IPS DF 6.9 (cell line): ENCODE measurements around the gene NAT8L.

Experiments used
- DNase-seq: peaks from one replicate; pipeline ENCODE4 v3.0.0-alpha.2; 2013; ENCODE audit warnings: low read depth, low spot score
- H3K27ac ChIP-seq: one replicate; pipeline ENCODE4 v1.5.1; 2013; ENCODE audit warnings: low read length, control low read depth
- H3K27me3 ChIP-seq: 2 replicates; pipeline ENCODE4 v1.6.1; 2013; ENCODE audit warnings: mild to moderate bottlenecking, low read length; ENCODE audit not compliant: control insufficient read depth, insufficient read depth
- H3K36me3 ChIP-seq: 2 replicates; pipeline ENCODE4 v1.6.1; 2013; ENCODE audit warnings: low read length; ENCODE audit not compliant: control insufficient read depth, insufficient read depth
- H3K4me1 ChIP-seq: 2 replicates; pipeline ENCODE4 v1.6.1; 2013; ENCODE audit warnings: low read length; ENCODE audit not compliant: control insufficient read depth, insufficient read depth
- H3K4me3 ChIP-seq: 2 replicates; pipeline ENCODE4 v1.5.1; 2013; ENCODE audit warnings: mild to moderate bottlenecking, low read length
- H3K9me3 ChIP-seq: 2 replicates; pipeline ENCODE4 v1.6.1; 2013; ENCODE audit warnings: low read length, inconsistent platforms; ENCODE audit not compliant: control insufficient read depth, insufficient read depth
- WGBS: extraction: QIAGEN DNeasy Blood & Tissue Kit; methylation state at CpG from one replicate; pipeline ENCODE4 v1.1.7; 2013; ENCODE audit warnings: mixed read lengths, missing lambda C conversion rate; ENCODE audit not compliant: insufficient read length, insufficient coverage; 5-methylcytosine and 5-hydroxymethylcytosine counted together

NAT8L gene

DNA sequence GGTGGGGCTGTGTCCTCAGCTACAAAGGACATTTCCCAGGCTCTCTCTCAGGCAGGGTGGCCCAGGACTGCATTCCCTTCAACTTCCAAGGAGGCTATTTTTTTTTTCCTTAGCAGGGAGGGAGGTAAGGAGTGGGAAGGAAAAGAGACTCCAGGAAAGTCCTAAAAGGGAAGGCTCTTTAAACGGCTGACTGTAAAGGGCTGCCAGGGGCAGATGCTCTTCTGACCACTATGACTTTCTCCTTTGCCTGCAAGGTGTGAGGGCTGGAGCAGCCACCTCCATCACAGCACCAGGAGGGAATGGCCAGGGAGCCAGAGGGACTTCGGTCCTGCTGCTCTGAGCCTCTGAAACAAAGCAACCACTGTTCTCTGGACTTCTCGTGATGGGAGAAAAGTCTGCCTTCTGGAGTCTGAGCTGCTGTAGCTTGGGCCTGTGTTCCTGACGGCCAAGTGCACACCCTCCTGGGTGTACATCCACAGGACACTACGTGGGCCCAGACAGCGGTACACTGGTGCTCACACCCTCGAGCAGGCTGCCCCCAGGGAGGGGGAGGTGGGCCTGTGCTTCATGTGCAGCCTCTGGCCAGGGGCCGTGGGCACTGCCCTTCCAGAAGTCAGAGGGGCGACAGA, 17.9 kb downstream of the NAT8L start:
- Histone ChIP-seq H3K27me3 (no peaks in the 10 kb centered on the region), H3K27ac (no peak overlapping the region), H3K4me1 (peaks cover 2% of the 10 kb centered on the region; the same call in 1 of the 2 replicates), H3K9me3 (no peaks in the 10 kb centered on the region), H3K4me3 (no peak overlapping the region), H3K36me3 (no peaks in the 10 kb centered on the region; the same call in 1 of the 2 replicates)
- DNase-seq, result no peak
- WGBS, result no CpG with 5 or more reads among the region's 9 CpGs

DNA sequence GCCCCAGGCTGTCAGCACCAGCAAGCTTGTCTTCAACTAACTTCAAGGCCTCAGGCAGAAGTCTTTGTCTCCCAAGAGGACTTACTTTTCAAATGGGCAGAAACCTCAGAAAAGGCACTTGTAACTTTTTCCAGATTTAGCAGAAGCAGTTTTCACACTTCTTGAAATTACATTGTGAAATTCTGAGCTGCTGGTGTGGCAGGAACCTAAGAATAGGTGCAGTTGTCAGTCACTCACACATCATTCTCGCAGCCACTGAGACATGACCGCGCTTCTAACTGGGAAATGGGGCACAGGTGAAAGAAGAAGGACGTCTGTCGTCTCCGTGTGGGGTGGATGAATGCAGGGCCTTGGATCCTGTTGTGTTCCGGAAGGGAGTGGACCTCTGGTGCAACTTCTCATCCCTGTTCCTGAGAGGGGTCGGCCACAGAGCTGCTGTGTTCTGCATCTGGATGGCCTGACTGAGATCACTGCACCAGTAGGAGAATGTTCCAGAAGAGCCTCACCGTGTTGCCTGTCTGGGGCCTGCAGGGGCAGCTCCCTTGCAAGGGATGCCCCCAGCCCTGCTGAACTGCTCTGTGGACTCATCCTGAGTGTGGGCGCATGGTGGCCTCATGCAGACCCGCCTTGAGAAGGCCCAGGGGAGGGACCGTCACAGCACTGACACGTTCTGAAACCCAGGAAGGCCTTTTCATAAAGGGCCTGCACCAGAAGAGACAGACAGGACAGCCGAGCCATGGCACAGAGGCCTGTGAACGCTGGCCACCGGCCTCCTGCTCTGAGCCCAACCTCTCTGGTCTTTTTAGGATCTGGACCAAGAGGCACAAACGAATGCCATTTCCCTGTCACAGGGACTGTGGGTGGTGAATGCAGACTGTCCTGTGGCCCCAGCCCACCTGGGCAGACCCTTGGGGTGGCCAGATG, 18.7 kb downstream of the NAT8L start:
- no CpG with 5 or more reads among the region's 17 CpGs for whole genome bisulfite sequencing
- Histone ChIP-seq H3K4me1 (no peaks in the 10 kb centered on the region), H3K4me3 (no peak overlapping the region), H3K9me3 (no peaks in the 10 kb centered on the region), H3K27me3 (no peaks in the 10 kb centered on the region), H3K36me3 (no peaks in the 10 kb centered on the region; the same call in 1 of the 2 replicates), H3K27ac (no peak overlapping the region)
- no peak for DNase-seq

DNA sequence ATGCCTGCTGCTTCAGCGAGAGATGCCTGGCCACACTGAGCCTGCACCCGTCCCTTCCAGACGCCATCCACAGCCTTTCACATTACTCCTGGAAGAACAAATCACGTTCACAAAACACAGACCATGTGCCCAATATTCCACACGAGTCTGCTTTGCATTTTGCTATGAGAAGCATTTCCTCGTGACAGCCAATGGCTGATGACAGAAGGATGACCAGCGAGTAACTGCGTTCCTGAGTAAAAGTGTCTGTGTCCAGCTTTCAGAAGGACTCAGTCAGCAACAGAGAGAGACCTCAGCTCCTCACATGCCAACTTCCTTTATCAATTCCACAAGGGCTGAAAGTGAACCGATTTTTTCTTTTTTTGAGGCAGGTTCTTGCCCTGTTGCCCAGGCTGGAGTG, 19.5 kb downstream of the NAT8L start:
- H3K9me3 ChIP-seq, result no peaks in the 10 kb centered on the region
- H3K36me3 ChIP-seq, result no peaks in the 10 kb centered on the region; the same call in 1 of the 2 replicates
- H3K27ac ChIP-seq, result no peak overlapping the region
- no peak overlapping the region for H3K4me3 ChIP-seq
- no CpG with 5 or more reads among the region's 9 CpGs for WGBS
- H3K27me3 ChIP-seq, result no peaks in the 10 kb centered on the region
- no peaks in the 10 kb centered on the region for H3K4me1 ChIP-seq
- no peak for DNase-seq

- no peak for DNase-seq
- H3K36me3 ChIP-seq, result no peaks in the 10 kb centered on the region; the same call in 1 of the 2 replicates
- H3K27me3 ChIP-seq, result no peaks in the 10 kb centered on the region
- no peak overlapping the region for H3K4me3 ChIP-seq
- no peaks in the 10 kb centered on the region for H3K4me1 ChIP-seq
- WGBS, result no CpG with 5 or more reads among the region's 5 CpGs
- no peak overlapping the region for H3K27ac ChIP-seq
- no peaks in the 10 kb centered on the region for H3K9me3 ChIP-seq
These were observed 19.9 kb downstream of the NAT8L start for GRCh38 chr4:2079006-2079405.

- Histone ChIP-seq H3K4me1 (no peaks in the 10 kb centered on the region), H3K9me3 (no peaks in the 10 kb centered on the region), H3K36me3 (no peaks in the 10 kb centered on the region; the same call in 1 of the 2 replicates), H3K27me3 (no peaks in the 10 kb centered on the region), H3K4me3 (no peak overlapping the region), H3K27ac (no peak overlapping the region)
- WGBS, result no CpG with 5 or more reads among the region's 9 CpGs
- DNase-seq, result no peak
These were observed 20.8 kb downstream of the NAT8L start for GRCh38 chr4:2079926-2080325.

DNA sequence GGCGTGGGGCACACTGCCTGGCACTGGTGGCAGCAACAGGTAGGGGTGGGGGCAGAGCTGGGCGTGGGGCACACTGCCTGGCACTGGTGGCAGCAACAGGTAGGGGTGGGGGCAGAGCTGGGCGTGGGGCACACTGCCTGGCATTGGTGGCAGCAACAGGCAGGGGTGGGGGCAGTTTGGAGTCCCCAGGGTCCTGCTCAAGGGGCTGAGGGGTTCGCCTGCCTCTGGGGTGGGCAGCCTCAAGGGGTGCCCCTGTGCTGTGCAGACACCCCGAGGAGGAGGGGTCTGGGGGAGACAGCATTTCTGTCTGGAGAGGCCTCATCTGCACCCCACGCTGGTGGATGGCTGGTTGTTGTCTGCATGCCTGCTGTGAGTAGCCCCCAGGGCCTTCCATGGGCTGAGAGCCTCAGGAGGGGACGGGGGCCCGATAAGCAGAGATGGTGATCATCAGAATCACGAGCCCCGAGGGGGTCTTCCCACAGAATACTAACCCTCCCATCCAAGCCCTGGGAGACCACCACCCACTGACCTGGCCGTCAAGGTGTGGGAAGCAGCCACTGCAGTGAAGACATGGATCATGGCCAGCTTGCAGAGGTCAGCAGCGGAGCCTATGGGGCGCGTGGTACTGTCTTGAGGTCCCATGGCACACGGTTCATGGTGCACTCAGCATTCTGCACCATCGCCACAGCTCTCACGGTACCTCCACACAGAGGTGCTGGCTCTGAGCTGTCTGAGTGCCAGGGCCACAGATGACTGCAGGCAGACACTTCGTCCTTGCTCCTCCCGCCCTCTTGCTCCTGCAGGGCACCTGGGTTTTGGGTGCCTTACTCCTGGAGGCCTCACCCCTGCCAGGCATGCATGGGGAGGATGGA, 21.5 kb downstream of the NAT8L start:
- H3K9me3 ChIP-seq, result no peaks in the 10 kb centered on the region
- no peak for DNase-seq
- H3K36me3 ChIP-seq, result no peaks in the 10 kb centered on the region; the same call in 1 of the 2 replicates
- no CpG with 5 or more reads among the region's 19 CpGs for WGBS
- H3K27me3 ChIP-seq, result no peaks in the 10 kb centered on the region
- no peak overlapping the region for H3K27ac ChIP-seq
- H3K4me3 ChIP-seq, result no peak overlapping the region
- H3K4me1 ChIP-seq, result no peaks in the 10 kb centered on the region

DNA sequence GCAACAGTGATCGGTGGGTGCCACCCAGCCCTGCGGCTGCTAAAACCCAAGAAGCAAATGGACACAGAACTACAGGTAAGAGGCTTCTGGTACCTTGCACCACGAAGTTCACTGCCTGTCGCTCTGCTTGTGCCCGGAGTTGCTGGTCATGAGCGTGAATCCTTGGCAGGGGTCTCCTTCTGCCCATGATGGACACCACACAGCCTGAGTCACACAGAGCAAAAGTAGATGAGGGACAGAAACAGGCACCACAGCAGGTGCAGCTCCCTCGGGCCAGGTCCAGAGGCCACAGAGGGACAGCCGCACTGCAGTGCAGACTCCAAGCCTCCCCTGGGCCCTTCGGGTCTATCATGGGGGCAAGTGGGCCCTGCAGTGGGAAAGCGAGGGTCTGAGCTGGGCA, 22.4 kb downstream of the NAT8L start:
- Histone ChIP-seq H3K36me3 (no peaks in the 10 kb centered on the region; the same call in 1 of the 2 replicates), H3K4me3 (no peak overlapping the region), H3K9me3 (no peaks in the 10 kb centered on the region), H3K27me3 (no peaks in the 10 kb centered on the region), H3K4me1 (no peaks in the 10 kb centered on the region), H3K27ac (no peak overlapping the region)
- WGBS, result no CpG with 5 or more reads among the region's 10 CpGs
- DNase-seq, result no peak

- no peak for DNase-seq
- no CpG with 5 or more reads among the region's 3 CpGs for WGBS
- no peaks in the 10 kb centered on the region for H3K4me1 ChIP-seq
These were observed 23.0 kb downstream of the NAT8L start for GRCh38 chr4:2082118-2082517.

GRCh38 chr4:2082627-2083026, 23.5 kb downstream of the NAT8L start:
- H3K9me3 ChIP-seq, result no peaks in the 10 kb centered on the region
- no CpG with 5 or more reads among the region's 4 CpGs for WGBS

More at GRCh38 chr4:2082118-2082517, 23.0 kb downstream of the NAT8L start:
- no peaks in the 10 kb centered on the region; the same call in 1 of the 2 replicates for H3K36me3 ChIP-seq
- H3K4me3 ChIP-seq, result no peak overlapping the region
- no peaks in the 10 kb centered on the region for H3K9me3 ChIP-seq
- no peak overlapping the region for H3K27ac ChIP-seq
- no peaks in the 10 kb centered on the region for H3K27me3 ChIP-seq

More at GRCh38 chr4:2082627-2083026, 23.5 kb downstream of the NAT8L start:
- H3K27me3 ChIP-seq, result no peaks in the 10 kb centered on the region
- H3K36me3 ChIP-seq, result no peaks in the 10 kb centered on the region; the same call in 1 of the 2 replicates
- DNase-seq, result no peak
- no peak overlapping the region for H3K4me3 ChIP-seq
- H3K27ac ChIP-seq, result no peak overlapping the region
- no peaks in the 10 kb centered on the region for H3K4me1 ChIP-seq
